Caco-2 (cell line): ENCODE measurements around the gene ASTN2. TPM values are rescaled to one million over a fixed set of nuclear protein-coding genes. Genes with fewer than 3 reads are reported as not detected.
"Not testable (repeated sequence)": the region's sequence is repeated elsewhere in the genome, so short reads cannot be mapped to it uniquely, and the experiment has no call there.

Experiments used
- BruUV-seq: library from RNA; stranded (reverse); fragments of 400-500 nt; replicated peaks from 2 replicates; lab custom pipeline; 2021; lab: Mats Ljungman, UMichigan
- CTCF ChIA-PET: fragments of 300-600 bp; sonication (Branson Sonifier 250); formaldehyde crosslinking; loops from one replicate; lab custom pipeline; 2022; ENCODE audit warnings: antibody characterized with exemption; lab: Charles Lee
- POLR2A ChIA-PET: fragments of 300-600 bp; sonication (Branson Sonifier 250); formaldehyde crosslinking; loops from one replicate; lab custom pipeline; 2022; ENCODE audit warnings: antibody characterized with exemption; lab: Charles Lee
- DNase-seq, 2 experiments: peaks; one replicate each; pipeline versions ENCODE4 v3.0.0 to v3.0.0-alpha.2; 2020 to 2022
- H3K27me3 ChIP-seq: replicated peaks from 2 replicates; pipeline ENCODE4 v1.6.0; 2011; ENCODE audit warnings: low read length; ENCODE audit not compliant: control insufficient read depth, insufficient read depth
- H3K36me3 ChIP-seq: 2 replicates; pipeline ENCODE4 v1.5.1; 2011; ENCODE audit warnings: low read length; ENCODE audit not compliant: control insufficient read depth, insufficient read depth
- H3K4me1 ChIP-seq: fragments of 250-450 bp; sonication (Bioruptor Pico); 2 replicates; pipeline ENCODE4 v1.5.1; 2020; ENCODE audit warnings: mild to moderate bottlenecking
- H3K4me3 ChIP-seq: 2 replicates; pipeline ENCODE4 v1.5.1; 2011; ENCODE audit warnings: low read depth, mild to moderate bottlenecking, control low read depth, low read length
- H3K9me3 ChIP-seq: fragments of 250-450 bp; sonication (Bioruptor Pico); 2 replicates; pipeline ENCODE4 v1.5.1; 2020; ENCODE audit warnings: mild to moderate bottlenecking, moderate library complexity
- H3K27ac Mint-ChIP-seq: one replicate; pipeline ENCODE4 v1.8.0; 2022; ENCODE audit warnings: mixed read lengths; ENCODE audit not compliant: unreplicated experiment
- H3K27me3 Mint-ChIP-seq: one replicate; pipeline ENCODE4 v1.8.0; 2022; ENCODE audit warnings: mixed read lengths; ENCODE audit not compliant: insufficient read depth, unreplicated experiment
- H3K36me3 Mint-ChIP-seq: one replicate; pipeline ENCODE4 v1.8.0; 2022; ENCODE audit warnings: mild to moderate bottlenecking, mixed read lengths; ENCODE audit not compliant: insufficient read depth, unreplicated experiment
- H3K4me1 Mint-ChIP-seq: one replicate; pipeline ENCODE4 v1.8.0; 2022; ENCODE audit warnings: low read depth, mixed read lengths; ENCODE audit not compliant: unreplicated experiment
- H3K4me3 Mint-ChIP-seq: one replicate; pipeline ENCODE4 v1.8.0; 2022; ENCODE audit warnings: mild to moderate bottlenecking, moderate library complexity, mixed read lengths; ENCODE audit not compliant: unreplicated experiment
- H3K9me3 Mint-ChIP-seq: one replicate; pipeline ENCODE4 v1.8.0; 2022; ENCODE audit warnings: mixed read lengths; ENCODE audit not compliant: unreplicated experiment
- intact Hi-C: fragments of 100-400 bp; cut with micrococcal nuclease; formaldehyde crosslinking; loops from one replicate; pipeline ENCODE4 v1.10.0; 2022; ENCODE audit not compliant: unreplicated experiment
- total RNA-seq: library from RNA; stranded (reverse); gene quantifications from 2 replicates; pipeline ENCODE4 v1.2.3, GENCODE V29; 2022
- TF ChIP-seq, protein P1 (sequence below), 2 experiments: fragments of 200-600 bp in 1 of 2; IDR thresholded peaks; 1 replicate in 1 of 2; 2 replicates in 1 of 2; pipeline versions ENCODE4 v1.5.1 to v1.8.0; 2011 to 2022; ENCODE audit warnings: antibody characterized with exemption in 1 of 2, control low read depth in 1 of 2, inconsistent platforms in 1 of 2, low read depth in 1 of 2, low read length in 1 of 2, mild to moderate bottlenecking in 1 of 2, moderate library complexity in 1 of 2; ENCODE audit not compliant: insufficient read depth in 1 of 2, severe bottlenecking in 1 of 2, unreplicated experiment in 1 of 2

ASTN2 gene
- total RNA-seq, 1 experiment from 2014 or later: 12.7 TPM

DNA sequence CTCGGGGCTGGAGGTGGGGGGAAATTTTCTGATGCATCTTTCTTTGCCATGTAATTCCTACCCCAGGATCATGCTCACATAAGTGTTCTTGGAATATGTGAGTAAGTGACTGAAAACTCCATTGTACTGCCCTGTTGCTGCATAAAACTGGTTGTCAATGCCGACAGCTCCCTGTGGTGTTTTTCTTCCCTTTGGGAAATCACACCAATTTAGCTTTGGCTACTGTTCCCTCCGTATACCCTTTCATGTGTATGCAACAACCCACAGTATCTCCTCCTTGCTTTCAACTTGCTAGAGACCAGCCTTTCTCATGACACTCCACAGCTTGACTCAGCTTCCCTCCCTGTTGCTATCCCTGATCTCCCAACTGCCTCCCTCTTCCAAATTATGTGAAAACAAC lies 487.1 kb downstream of the ASTN2 start:
- CTCF ChIA-PET: interaction anchor here (0.5 kb wide), 1 partner anchor 560 kb away, joined by 3 read pairs; no protein-coding TSS in a partner anchor
- H3K27me3 ChIP-seq: no peaks in the 10 kb centered on the region
- intact Hi-C loops: no loop called here
- H3K27ac Mint-ChIP-seq: no peak overlapping the region
- H3K4me3 Mint-ChIP-seq: no peak overlapping the region
- BruUV-seq: no TSS peak
- H3K4me1 ChIP-seq: peaks cover 8% of the 10 kb centered on the region; the same call in 1 of the 2 replicates
- H3K27me3 Mint-ChIP-seq: peaks cover 7% of the 10 kb centered on the region
- H3K36me3 ChIP-seq: no peaks in the 10 kb centered on the region
- no peaks in the 10 kb centered on the region for H3K9me3 Mint-ChIP-seq
- H3K9me3 ChIP-seq: no peaks in the 10 kb centered on the region
- H3K36me3 Mint-ChIP-seq: no peaks in the 10 kb centered on the region
- POLR2A ChIA-PET: no interaction called here
- no peak for DNase-seq
- no peak overlapping the region for H3K4me3 ChIP-seq
- TF ChIP-seq, protein P1, sequence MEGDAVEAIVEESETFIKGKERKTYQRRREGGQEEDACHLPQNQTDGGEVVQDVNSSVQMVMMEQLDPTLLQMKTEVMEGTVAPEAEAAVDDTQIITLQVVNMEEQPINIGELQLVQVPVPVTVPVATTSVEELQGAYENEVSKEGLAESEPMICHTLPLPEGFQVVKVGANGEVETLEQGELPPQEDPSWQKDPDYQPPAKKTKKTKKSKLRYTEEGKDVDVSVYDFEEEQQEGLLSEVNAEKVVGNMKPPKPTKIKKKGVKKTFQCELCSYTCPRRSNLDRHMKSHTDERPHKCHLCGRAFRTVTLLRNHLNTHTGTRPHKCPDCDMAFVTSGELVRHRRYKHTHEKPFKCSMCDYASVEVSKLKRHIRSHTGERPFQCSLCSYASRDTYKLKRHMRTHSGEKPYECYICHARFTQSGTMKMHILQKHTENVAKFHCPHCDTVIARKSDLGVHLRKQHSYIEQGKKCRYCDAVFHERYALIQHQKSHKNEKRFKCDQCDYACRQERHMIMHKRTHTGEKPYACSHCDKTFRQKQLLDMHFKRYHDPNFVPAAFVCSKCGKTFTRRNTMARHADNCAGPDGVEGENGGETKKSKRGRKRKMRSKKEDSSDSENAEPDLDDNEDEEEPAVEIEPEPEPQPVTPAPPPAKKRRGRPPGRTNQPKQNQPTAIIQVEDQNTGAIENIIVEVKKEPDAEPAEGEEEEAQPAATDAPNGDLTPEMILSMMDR (IDR thresholded peaks at IDR 0.05; ENCODE audit: insufficient read depth in 1 of 2, low read depth in 1 of 2, low read length in 1 of 2, severe bottlenecking in 1 of 2, unreplicated experiment in 1 of 2): no peak
- H3K4me1 Mint-ChIP-seq: peaks cover 12% of the 10 kb centered on the region

DNA sequence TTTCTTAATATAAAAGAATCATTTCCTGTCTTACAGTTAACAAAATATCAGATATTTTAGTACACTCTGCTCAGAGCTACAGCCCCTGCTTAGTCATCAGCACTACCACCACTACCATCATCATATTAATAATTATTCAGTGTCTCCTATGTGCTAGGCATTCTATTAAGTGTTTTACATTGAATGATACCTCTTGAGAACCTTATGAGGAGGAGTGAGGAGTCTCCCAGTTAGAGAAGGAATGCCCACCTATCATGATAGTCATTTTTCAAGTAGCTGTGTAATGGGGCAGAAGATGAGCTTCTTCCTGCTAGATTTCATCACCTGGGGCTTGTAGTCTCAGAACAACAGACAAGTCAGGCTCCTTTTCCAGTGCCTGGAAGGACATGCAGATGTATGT lies 489.7 kb downstream of the ASTN2 start:
- Histone ChIP-seq H3K9me3 (no peaks in the 10 kb centered on the region), H3K4me1 (peaks cover 8% of the 10 kb centered on the region; the same call in 1 of the 2 replicates), H3K27me3 (no peaks in the 10 kb centered on the region), H3K36me3 (no peaks in the 10 kb centered on the region), H3K4me3 (no peak overlapping the region)
- no peak overlapping the region for H3K27ac Mint-ChIP-seq
- no peaks in the 10 kb centered on the region for H3K9me3 Mint-ChIP-seq
- no peaks in the 10 kb centered on the region for H3K27me3 Mint-ChIP-seq
- CTCF ChIA-PET: no interaction called here
- intact Hi-C loops: no loop called here
- BruUV-seq: no TSS peak
- TF ChIP-seq, protein P1 (IDR thresholded peaks at IDR 0.05; ENCODE audit: insufficient read depth in 1 of 2, low read depth in 1 of 2, low read length in 1 of 2, severe bottlenecking in 1 of 2, unreplicated experiment in 1 of 2): no peak
- POLR2A ChIA-PET: no interaction called here
- H3K4me1 Mint-ChIP-seq: peaks cover 12% of the 10 kb centered on the region
- H3K4me3 Mint-ChIP-seq: no peak overlapping the region
- no peak for DNase-seq
- H3K36me3 Mint-ChIP-seq: no peaks in the 10 kb centered on the region

DNA sequence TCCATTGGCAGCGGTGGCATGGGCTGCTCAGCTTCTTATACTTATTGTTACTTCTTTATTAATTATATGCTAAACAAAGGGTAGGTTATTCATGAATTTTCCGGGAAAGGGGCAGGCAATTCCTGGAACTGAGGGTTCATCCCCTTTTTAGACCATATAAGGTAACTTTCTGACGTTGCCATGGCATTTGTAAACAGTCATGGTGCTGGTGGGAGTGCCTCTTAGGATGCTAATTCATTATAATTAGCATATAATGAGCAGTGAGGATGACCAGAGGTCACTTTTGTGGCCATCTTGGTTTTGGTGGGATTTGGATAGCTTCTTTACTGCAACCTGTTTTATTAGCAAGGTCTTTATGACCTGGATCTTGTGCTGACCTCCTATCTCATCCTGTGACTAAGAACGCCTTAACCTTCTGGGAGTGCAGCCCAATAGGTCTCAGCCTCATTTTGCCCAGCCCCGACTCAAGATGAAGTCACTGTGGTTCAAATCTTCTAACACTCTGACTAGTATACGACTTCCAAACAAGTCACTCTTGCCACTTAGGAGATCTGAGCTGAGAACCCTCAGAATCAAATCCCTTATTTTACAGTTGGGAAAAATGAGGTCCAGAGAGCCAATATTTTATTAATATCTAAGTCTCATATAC lies 490.3 kb downstream of the ASTN2 start:
- CTCF ChIA-PET: no interaction called here
- peaks cover 12% of the 10 kb centered on the region for H3K4me1 Mint-ChIP-seq

DNA sequence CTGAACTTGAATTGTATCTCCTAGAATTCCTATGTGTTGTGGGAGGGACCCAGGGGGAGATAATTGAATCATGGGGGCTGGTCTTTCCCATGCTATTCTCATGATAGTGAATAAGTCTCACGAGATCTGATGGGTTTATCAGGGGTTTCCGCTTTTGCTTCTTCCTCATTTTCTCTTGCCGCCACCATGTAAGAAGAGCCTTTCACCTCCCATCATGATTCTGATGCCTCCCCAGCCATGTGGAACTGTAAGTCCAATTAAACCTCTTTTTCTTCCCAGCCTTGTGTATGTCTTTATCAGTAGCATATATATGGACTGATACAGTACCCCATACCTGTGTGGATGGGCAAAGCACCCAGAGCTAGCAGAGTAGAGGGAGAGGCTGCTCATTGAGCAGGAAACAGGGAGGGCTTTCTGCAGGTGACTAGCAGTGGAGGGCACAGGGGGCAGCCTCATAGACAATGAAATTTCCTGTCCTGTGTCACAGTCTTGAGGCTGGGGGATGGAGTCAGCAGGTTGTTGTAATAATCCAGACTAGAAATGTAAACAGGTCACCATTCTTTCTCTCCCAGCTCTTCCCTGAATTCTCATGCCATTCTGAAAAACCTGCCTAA lies 496.9 kb downstream of the ASTN2 start:
- DNase-seq, H3K36me3 Mint-ChIP-seq, H3K9me3 ChIP-seq, CTCF ChIA-PET, intact Hi-C loops, H3K4me1 Mint-ChIP-seq, H3K27ac Mint-ChIP-seq, BruUV-seq, H3K27me3 ChIP-seq, H3K36me3 ChIP-seq, POLR2A ChIA-PET, H3K4me3 Mint-ChIP-seq, H3K4me3 ChIP-seq, H3K4me1 ChIP-seq, H3K9me3 Mint-ChIP-seq: not testable (repeated sequence)
- H3K27me3 Mint-ChIP-seq: peaks cover 10% of the 10 kb centered on the region

More for the DNA sequence above, 490.3 kb downstream of the ASTN2 start:
- no peak overlapping the region for H3K4me3 ChIP-seq
- intact Hi-C loops: no loop called here
- no TSS peak for BruUV-seq
- H3K27ac Mint-ChIP-seq: no peak overlapping the region
- no peak overlapping the region for H3K4me3 Mint-ChIP-seq
- H3K36me3 ChIP-seq: no peaks in the 10 kb centered on the region
- H3K9me3 ChIP-seq: no peaks in the 10 kb centered on the region
- POLR2A ChIA-PET: no interaction called here
- H3K4me1 ChIP-seq: peaks cover 8% of the 10 kb centered on the region; the same call in 1 of the 2 replicates
- TF ChIP-seq, protein P1 (IDR thresholded peaks at IDR 0.05; ENCODE audit: insufficient read depth in 1 of 2, low read depth in 1 of 2, low read length in 1 of 2, severe bottlenecking in 1 of 2, unreplicated experiment in 1 of 2): no peak
- no peaks in the 10 kb centered on the region for H3K36me3 Mint-ChIP-seq
- H3K27me3 Mint-ChIP-seq: no peaks in the 10 kb centered on the region
- DNase-seq: no peak
- H3K9me3 Mint-ChIP-seq: no peaks in the 10 kb centered on the region
- no peaks in the 10 kb centered on the region for H3K27me3 ChIP-seq
